Caco-2 (cell line): ENCODE data around the gene TBL2. TPM values are rescaled to one million over a fixed set of nuclear protein-coding genes. Genes with fewer than 3 reads are reported as not detected.

Source experiments
- BruUV-seq: library from RNA; stranded (reverse); fragments of 400-500 nt; replicated peaks from 2 replicates; lab custom pipeline; 2021; lab: Mats Ljungman, UMichigan
- CTCF ChIA-PET: fragments of 300-600 bp; sonication (Branson Sonifier 250); formaldehyde crosslinking; loops from one replicate; lab custom pipeline; 2022; ENCODE audit warnings: antibody characterized with exemption; lab: Charles Lee
- POLR2A ChIA-PET: fragments of 300-600 bp; sonication (Branson Sonifier 250); formaldehyde crosslinking; loops from one replicate; lab custom pipeline; 2022; ENCODE audit warnings: antibody characterized with exemption; lab: Charles Lee
- DNase-seq, 2 experiments: peaks; one replicate each; pipeline versions ENCODE4 v3.0.0 to v3.0.0-alpha.2; 2020 to 2022
- H3K27me3 ChIP-seq: replicated peaks from 2 replicates; pipeline ENCODE4 v1.6.0; 2011; ENCODE audit warnings: low read length; ENCODE audit not compliant: control insufficient read depth, insufficient read depth
- H3K36me3 ChIP-seq: 2 replicates; pipeline ENCODE4 v1.5.1; 2011; ENCODE audit warnings: low read length; ENCODE audit not compliant: control insufficient read depth, insufficient read depth
- H3K4me1 ChIP-seq: fragments of 250-450 bp; sonication (Bioruptor Pico); 2 replicates; pipeline ENCODE4 v1.5.1; 2020; ENCODE audit warnings: mild to moderate bottlenecking
- H3K4me3 ChIP-seq: 2 replicates; pipeline ENCODE4 v1.5.1; 2011; ENCODE audit warnings: low read depth, mild to moderate bottlenecking, control low read depth, low read length
- H3K9me3 ChIP-seq: fragments of 250-450 bp; sonication (Bioruptor Pico); 2 replicates; pipeline ENCODE4 v1.5.1; 2020; ENCODE audit warnings: mild to moderate bottlenecking, moderate library complexity
- H3K27ac Mint-ChIP-seq: one replicate; pipeline ENCODE4 v1.8.0; 2022; ENCODE audit warnings: mixed read lengths; ENCODE audit not compliant: unreplicated experiment
- H3K27me3 Mint-ChIP-seq: one replicate; pipeline ENCODE4 v1.8.0; 2022; ENCODE audit warnings: mixed read lengths; ENCODE audit not compliant: insufficient read depth, unreplicated experiment
- H3K36me3 Mint-ChIP-seq: one replicate; pipeline ENCODE4 v1.8.0; 2022; ENCODE audit warnings: mild to moderate bottlenecking, mixed read lengths; ENCODE audit not compliant: insufficient read depth, unreplicated experiment
- H3K4me1 Mint-ChIP-seq: one replicate; pipeline ENCODE4 v1.8.0; 2022; ENCODE audit warnings: low read depth, mixed read lengths; ENCODE audit not compliant: unreplicated experiment
- H3K4me3 Mint-ChIP-seq: one replicate; pipeline ENCODE4 v1.8.0; 2022; ENCODE audit warnings: mild to moderate bottlenecking, moderate library complexity, mixed read lengths; ENCODE audit not compliant: unreplicated experiment
- H3K9me3 Mint-ChIP-seq: one replicate; pipeline ENCODE4 v1.8.0; 2022; ENCODE audit warnings: mixed read lengths; ENCODE audit not compliant: unreplicated experiment
- intact Hi-C: fragments of 100-400 bp; cut with micrococcal nuclease; formaldehyde crosslinking; loops from one replicate; pipeline ENCODE4 v1.10.0; 2022; ENCODE audit not compliant: unreplicated experiment
- total RNA-seq: library from RNA; stranded (reverse); gene quantifications from 2 replicates; pipeline ENCODE4 v1.2.3, GENCODE V29; 2022
- TF ChIP-seq, protein P1 (sequence below), 2 experiments: fragments of 200-600 bp in 1 of 2; IDR thresholded peaks; 1 replicate in 1 of 2; 2 replicates in 1 of 2; pipeline versions ENCODE4 v1.5.1 to v1.8.0; 2011 to 2022; ENCODE audit warnings: antibody characterized with exemption in 1 of 2, control low read depth in 1 of 2, inconsistent platforms in 1 of 2, low read depth in 1 of 2, low read length in 1 of 2, mild to moderate bottlenecking in 1 of 2, moderate library complexity in 1 of 2; ENCODE audit not compliant: insufficient read depth in 1 of 2, severe bottlenecking in 1 of 2, unreplicated experiment in 1 of 2

Gene TBL2
- total RNA-seq, 1 experiment from 2014 or later, result 76.8 TPM

DNA sequence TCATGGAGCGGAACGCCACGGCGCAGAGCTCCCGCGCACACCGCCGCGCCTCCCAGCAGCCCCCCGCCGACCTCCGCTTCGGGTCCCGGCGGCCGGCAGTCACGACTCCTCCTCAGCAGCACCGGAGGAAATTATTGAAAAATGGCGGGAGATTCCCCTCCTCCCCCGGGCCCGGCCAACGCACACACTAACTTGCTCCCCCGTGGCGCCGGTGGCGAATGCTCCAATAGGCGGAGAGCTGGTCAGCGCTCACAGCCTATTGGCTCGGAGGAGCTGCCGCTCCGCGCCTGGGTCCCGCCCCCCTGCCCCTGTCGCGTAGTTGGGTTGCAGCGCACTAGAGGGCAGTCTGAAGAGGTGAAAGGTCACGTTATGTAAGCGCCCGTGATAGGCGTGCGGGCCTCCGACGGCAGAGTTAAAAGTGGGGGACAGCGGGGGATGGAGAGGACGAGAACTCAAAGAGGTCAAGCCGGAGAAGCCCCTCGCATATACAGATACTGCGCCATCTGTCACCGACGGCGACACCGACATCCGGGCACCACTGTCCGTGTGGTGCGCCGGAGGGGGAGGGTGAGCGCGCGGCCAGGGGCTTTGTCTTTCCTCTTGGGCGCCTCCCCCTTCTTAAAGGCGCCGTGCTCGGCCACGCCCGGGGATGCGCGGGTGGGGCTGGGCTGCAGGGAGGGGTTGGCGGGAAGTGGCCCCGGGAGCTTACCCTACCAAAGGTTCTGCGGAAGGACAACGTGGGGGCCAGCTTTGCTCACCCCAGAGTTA lies 56.1 kb downstream of the TBL2 start, which contains the start of gene BAZ1B:
Gene BAZ1B, minus strand, starts transcription at position 189 of the 768 bp plus-strand sequence. CDS start 360 bp downstream, outside the sequence.
- H3K4me1 Mint-ChIP-seq, result peaks cover 18% of the 10 kb centered on the region
- DNase-seq, result peak; percentile 99
- CTCF ChIA-PET, result interaction anchor here (0.5 to 0.8 kb wide), 2 partner anchors 180 to 848 kb away, joined by 3 to 4 read pairs; no protein-coding TSS in a partner anchor

DNA sequence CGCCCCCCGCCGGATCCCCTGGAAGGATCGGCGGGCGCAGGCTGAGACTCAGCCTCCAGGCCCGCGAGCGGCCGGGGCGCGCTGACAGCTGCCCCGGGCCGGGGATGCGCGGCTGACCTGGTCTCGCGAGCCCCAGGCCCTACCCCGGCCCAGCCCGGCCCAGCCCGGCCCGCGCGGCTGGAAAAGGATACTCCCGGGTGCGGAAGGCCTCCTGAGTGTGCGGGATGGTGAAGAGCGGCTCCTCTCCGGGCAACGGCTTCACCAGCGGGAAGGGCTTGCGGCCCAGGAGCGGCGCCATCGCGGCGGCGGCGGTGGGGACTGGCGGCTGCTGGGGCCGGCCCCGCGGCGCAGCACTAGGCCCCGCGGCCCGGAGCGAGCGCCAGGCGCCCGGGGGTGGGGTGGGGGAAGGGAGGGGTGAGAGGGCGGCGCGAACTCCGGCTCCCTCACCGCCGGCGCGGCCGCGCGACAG lies 56.7 kb downstream of the TBL2 start:
- ChIA-PET CTCF (interaction anchor here (0.8 kb wide), 1 partner anchor 179 kb away, joined by 3 read pairs; no protein-coding TSS in a partner anchor), POLR2A (interaction anchor here (0.8 to 2.8 kb wide), 6 partner anchors 35 to 321 kb away, joined by 3 to 24 read pairs (median 4); partner anchors contain the start of genes BCL7B, METTL27 and TBL2)
- Histone ChIP-seq H3K4me3 (peak overlapping the region; percentile 77), H3K9me3 (no peaks in the 10 kb centered on the region), H3K36me3 (peaks cover 3% of the 10 kb centered on the region; the same call in 1 of the 2 replicates), H3K4me1 (peaks cover 18% of the 10 kb centered on the region), H3K27me3 (no peaks in the 10 kb centered on the region)
- H3K4me3 Mint-ChIP-seq, result peak overlapping the region; percentile 93
- peaks cover 18% of the 10 kb centered on the region for H3K4me1 Mint-ChIP-seq
- no TSS peak for BruUV-seq
- DNase-seq, result peak in 1 of 2 experiments; percentile 77
- no peaks in the 10 kb centered on the region for H3K9me3 Mint-ChIP-seq
- H3K36me3 Mint-ChIP-seq, result peaks cover 50% of the 10 kb centered on the region
- intact Hi-C loops, result loop anchor here (1.0 to 5.0 kb wide), 3 partner anchors 36 to 146 kb away; partner anchors contain the start of genes BCL7B, TBL2 and VPS37D
- H3K27ac Mint-ChIP-seq, result peak overlapping the region; percentile 98
- TF ChIP-seq, protein P1, sequence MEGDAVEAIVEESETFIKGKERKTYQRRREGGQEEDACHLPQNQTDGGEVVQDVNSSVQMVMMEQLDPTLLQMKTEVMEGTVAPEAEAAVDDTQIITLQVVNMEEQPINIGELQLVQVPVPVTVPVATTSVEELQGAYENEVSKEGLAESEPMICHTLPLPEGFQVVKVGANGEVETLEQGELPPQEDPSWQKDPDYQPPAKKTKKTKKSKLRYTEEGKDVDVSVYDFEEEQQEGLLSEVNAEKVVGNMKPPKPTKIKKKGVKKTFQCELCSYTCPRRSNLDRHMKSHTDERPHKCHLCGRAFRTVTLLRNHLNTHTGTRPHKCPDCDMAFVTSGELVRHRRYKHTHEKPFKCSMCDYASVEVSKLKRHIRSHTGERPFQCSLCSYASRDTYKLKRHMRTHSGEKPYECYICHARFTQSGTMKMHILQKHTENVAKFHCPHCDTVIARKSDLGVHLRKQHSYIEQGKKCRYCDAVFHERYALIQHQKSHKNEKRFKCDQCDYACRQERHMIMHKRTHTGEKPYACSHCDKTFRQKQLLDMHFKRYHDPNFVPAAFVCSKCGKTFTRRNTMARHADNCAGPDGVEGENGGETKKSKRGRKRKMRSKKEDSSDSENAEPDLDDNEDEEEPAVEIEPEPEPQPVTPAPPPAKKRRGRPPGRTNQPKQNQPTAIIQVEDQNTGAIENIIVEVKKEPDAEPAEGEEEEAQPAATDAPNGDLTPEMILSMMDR (IDR thresholded peaks at IDR 0.05; ENCODE audit: insufficient read depth in 1 of 2, low read depth in 1 of 2, low read length in 1 of 2, severe bottlenecking in 1 of 2, unreplicated experiment in 1 of 2), result no peak
- no peaks in the 10 kb centered on the region for H3K27me3 Mint-ChIP-seq

More for the DNA sequence above, 56.1 kb downstream of the TBL2 start, which contains the start of gene BAZ1B:
- intact Hi-C loops, result loop anchor here (1.0 to 5.0 kb wide), 3 partner anchors 35 to 145 kb away; partner anchors contain the start of genes BCL7B, TBL2 and VPS37D
- Histone ChIP-seq H3K27me3 (no peaks in the 10 kb centered on the region), H3K36me3 (no peaks in the 10 kb centered on the region), H3K4me3 (peak within 1 kb of the TSS; percentile 77), H3K9me3 (no peaks in the 10 kb centered on the region), H3K4me1 (peaks cover 18% of the 10 kb centered on the region)
- POLR2A ChIA-PET, result interaction anchor here (0.5 to 2.8 kb wide), 11 partner anchors 16 to 320 kb away, joined by 3 to 24 read pairs (median 4); partner anchors contain the start of genes BCL7B, METTL27 and TBL2
- TF ChIP-seq, protein P1 (IDR thresholded peaks at IDR 0.05; ENCODE audit: insufficient read depth in 1 of 2, low read depth in 1 of 2, low read length in 1 of 2, severe bottlenecking in 1 of 2, unreplicated experiment in 1 of 2), result peak in 1 of 2 experiments; percentile 21
- Mint-ChIP-seq H3K27me3 (no peaks in the 10 kb centered on the region), H3K27ac (peak within 1 kb of the TSS; percentile 98), H3K4me3 (peak within 1 kb of the TSS; percentile 93), H3K36me3 (peaks cover 43% of the 10 kb centered on the region), H3K9me3 (no peaks in the 10 kb centered on the region)
- no TSS peak for BruUV-seq
